ENCODE data around the gene CDPF1. TPM values are rescaled to one million over a fixed set of nuclear protein-coding genes. Genes with fewer than 3 reads are reported as not detected.

The CDPF1 gene
- total RNA-seq, 1 experiment from 2014 or later = 11.2 TPM

DNA sequence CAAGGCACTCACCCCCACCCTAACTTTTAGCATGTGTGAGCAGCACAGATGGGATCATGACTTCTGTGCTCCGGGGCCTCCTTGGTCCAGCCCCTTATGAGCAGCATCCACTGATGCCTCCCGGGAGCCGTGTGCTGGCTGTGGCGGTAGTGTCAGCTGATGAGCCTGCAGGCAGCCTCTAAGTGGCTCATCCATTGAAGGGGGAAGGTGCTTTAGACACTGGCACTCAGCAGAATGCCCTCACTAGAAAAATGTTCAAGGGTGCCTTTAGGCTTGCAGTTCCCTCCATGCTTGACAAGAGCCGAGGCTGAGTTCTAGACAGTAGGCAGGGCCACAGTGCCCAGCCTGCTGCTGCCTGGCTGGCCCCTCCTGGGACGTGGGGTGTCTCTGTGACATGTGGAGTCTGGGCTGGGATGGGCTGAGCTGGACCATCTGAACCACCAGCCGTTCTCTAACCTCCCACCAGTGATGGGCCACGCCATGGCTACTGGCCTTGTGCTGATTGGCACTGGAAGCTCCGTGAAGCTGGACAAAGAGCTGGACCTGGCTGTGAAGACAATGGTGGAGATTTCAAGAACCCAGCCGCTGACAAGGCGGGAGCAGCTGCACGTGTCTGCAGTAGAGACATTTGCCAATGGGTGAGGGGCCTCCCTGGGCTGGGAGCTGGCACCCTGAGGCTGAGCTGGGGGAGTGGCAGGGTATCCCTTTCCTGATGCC is 23.5 kb upstream of the CDPF1 start:
- Histone ChIP-seq H3K4me1 (ENCODE audit: control insufficient read depth, insufficient read depth, low read length) (peaks cover 7% of the 10 kb centered on the region), H3K9me3 (ENCODE audit: control insufficient read depth, insufficient read depth, low read depth, low read length) (no peaks in the 10 kb centered on the region), H3K27ac (ENCODE audit: low read length) (no peak overlapping the region), H3K36me3 (ENCODE audit: control insufficient read depth, insufficient read depth, low read length) (0 out of 2 replicates have a peak, but pooled peaks cover 2% of the 10 kb centered on the region), H3K27me3 (ENCODE audit: control insufficient read depth, insufficient read depth, low read length) (no peaks in the 10 kb centered on the region), H3K4me3 (ENCODE audit: low read depth in 2 of 2, low read length in 2 of 2) (no peak overlapping the region)
- DNase-seq (ENCODE audit: low read depth, low spot score) = no peak
- in situ Hi-C loops (cut with HindIII; ENCODE audit: low pct_unique_long_range_greater_than_20kb, low sequenced_read_pairs) (no loop called here), intact Hi-C loops (cut with micrococcal nuclease; ENCODE audit: unreplicated experiment) (no loop called here)
- TF ChIP-seq CTCF (IDR thresholded peaks at IDR 0.05) (no peak), SIN3A (IDR thresholded peaks at IDR 0.05; ENCODE audit: borderline replicate concordance, insufficient read depth, low read depth, low read length) (no peak), POLR2AphosphoS5 (IDR thresholded peaks at IDR 0.05; ENCODE audit: low read depth, low read length) (no peak), REST (IDR thresholded peaks at IDR 0.05; ENCODE audit: insufficient read depth in 1 of 2, low read depth in 2 of 2, low read length in 1 of 2) (no peak), TCF7L2 (IDR thresholded peaks at IDR 0.05; ENCODE audit: low read depth, low read length) (no peak)
- CTCF ChIA-PET = no interaction called here
- ATAC-seq = no peak
- no TSS peak for BruUV-seq (replicated peaks)
- POLR2A ChIA-PET = no interaction called here

- no TSS peak for BruUV-seq (replicated peaks)
- in situ Hi-C loops (cut with HindIII; ENCODE audit: low pct_unique_long_range_greater_than_20kb, low sequenced_read_pairs) = no loop called here
These were observed 22.8 kb upstream of the CDPF1 start for GRCh38 chr22:46272762-46273431.

More at GRCh38 chr22:46272762-46273431, 22.8 kb upstream of the CDPF1 start:
- Histone ChIP-seq H3K27me3 (ENCODE audit: control insufficient read depth, insufficient read depth, low read length) (no peaks in the 10 kb centered on the region), H3K4me1 (ENCODE audit: control insufficient read depth, insufficient read depth, low read length) (peaks cover 7% of the 10 kb centered on the region), H3K9me3 (ENCODE audit: control insufficient read depth, insufficient read depth, low read depth, low read length) (no peaks in the 10 kb centered on the region), H3K36me3 (ENCODE audit: control insufficient read depth, insufficient read depth, low read length) (no peaks in the 10 kb centered on the region), H3K27ac (ENCODE audit: low read length) (no peak overlapping the region), H3K4me3 (ENCODE audit: low read depth in 2 of 2, low read length in 2 of 2) (no peak overlapping the region)
- no peak for ATAC-seq
- no peak for TF ChIP-seq POLR2AphosphoS5 (IDR thresholded peaks at IDR 0.05; ENCODE audit: low read depth, low read length)
- TF ChIP-seq SIN3A (IDR thresholded peaks at IDR 0.05; ENCODE audit: borderline replicate concordance, insufficient read depth, low read depth, low read length) = no peak
- TF ChIP-seq REST (IDR thresholded peaks at IDR 0.05; ENCODE audit: insufficient read depth in 1 of 2, low read depth in 2 of 2, low read length in 1 of 2) = no peak
- no peak for TF ChIP-seq CTCF (IDR thresholded peaks at IDR 0.05)
- no peak for TF ChIP-seq TCF7L2 (IDR thresholded peaks at IDR 0.05; ENCODE audit: low read depth, low read length)
- intact Hi-C loops (cut with micrococcal nuclease; ENCODE audit: unreplicated experiment) = no loop called here
- ChIA-PET CTCF (no interaction called here), POLR2A (no interaction called here)
- DNase-seq (ENCODE audit: low read depth, low spot score) = no peak

Data from Panc1 (cell line).